MCF 10A (cell line): ENCODE measurements around the gene RAPH1. TPM values are rescaled to one million over a fixed set of nuclear protein-coding genes. Genes with fewer than 3 reads are reported as not detected.

Experiments used
- BruUV-seq: library from RNA; stranded (reverse); fragments of 400-500 nt; replicated peaks from 2 replicates; lab custom pipeline; 2021; lab: Mats Ljungman, UMichigan
- CTCF ChIA-PET: fragments of 300-600 bp; sonication (Branson Sonifier 250); formaldehyde crosslinking; extraction: SDS; loops from one replicate; lab custom pipeline; 2021; ENCODE audit warnings: antibody characterized with exemption, inconsistent platforms; lab: Yijun Ruan, JAX
- POLR2A ChIA-PET: fragments of 300-600, 350-650 bp; sonication (Branson Sonifier 250); formaldehyde crosslinking; extraction: SDS; loops from one replicate; lab custom pipeline; 2020; ENCODE audit warnings: antibody characterized with exemption, inconsistent platforms; lab: Yijun Ruan, JAX
- DNase-seq: peaks from one replicate; pipeline ENCODE4 v3.0.0-alpha.2; 2018; ENCODE audit not compliant: unreplicated experiment
- H3K27ac Mint-ChIP-seq: one replicate; pipeline ENCODE4 v1.8.0; 2022; ENCODE audit warnings: mild to moderate bottlenecking, low read depth, mixed read lengths; ENCODE audit not compliant: unreplicated experiment
- H3K27me3 Mint-ChIP-seq: one replicate; pipeline ENCODE4 v1.8.0; 2022; ENCODE audit warnings: mixed read lengths; ENCODE audit not compliant: insufficient read depth, unreplicated experiment
- H3K36me3 Mint-ChIP-seq: one replicate; pipeline ENCODE4 v1.8.0; 2022; ENCODE audit warnings: mild to moderate bottlenecking, moderate library complexity, mixed read lengths; ENCODE audit not compliant: insufficient read depth, unreplicated experiment
- H3K4me1 Mint-ChIP-seq: one replicate; pipeline ENCODE4 v1.8.0; 2022; ENCODE audit warnings: mixed read lengths; ENCODE audit not compliant: insufficient read depth, unreplicated experiment
- H3K4me3 Mint-ChIP-seq: one replicate; pipeline ENCODE4 v1.8.0; 2022; ENCODE audit warnings: mild to moderate bottlenecking, moderate library complexity, mixed read lengths; ENCODE audit not compliant: unreplicated experiment
- H3K9me3 Mint-ChIP-seq: one replicate; pipeline ENCODE4 v1.8.0; 2022; ENCODE audit warnings: mixed read lengths; ENCODE audit not compliant: unreplicated experiment
- CTCF ChIP-seq: fragments of 200-600 bp; IDR thresholded peaks from one replicate; pipeline ENCODE4 v1.8.0; 2022; ENCODE audit warnings: antibody characterized with exemption, mild to moderate bottlenecking; ENCODE audit not compliant: unreplicated experiment
- intact Hi-C: fragments of 100-400 bp; cut with micrococcal nuclease; formaldehyde crosslinking; loops from 2 replicates; pipeline ENCODE4 v1.14.1; 2022
- total RNA-seq: library from RNA; stranded (reverse); gene quantifications from 2 replicates; pipeline ENCODE4 v1.2.3, GENCODE V29; 2022

RAPH1 gene
- total RNA-seq, 1 experiment from 2014 or later, result 79.8 TPM

- DNase-seq, result no peak
- TF ChIP-seq CTCF, result no peak
- ChIA-PET POLR2A (interaction anchor here (0.7 kb wide), 1 partner anchor 9 kb away, joined by 3 read pairs; no protein-coding TSS in a partner anchor), CTCF (interaction anchor here (1.5 kb wide), 1 partner anchor 16 kb away, joined by 4 read pairs; the partner anchor contains the start of gene ABI2)
- peaks cover 16% of the 10 kb centered on the region for H3K4me1 Mint-ChIP-seq
- no TSS peak for BruUV-seq
- no peak overlapping the region for H3K4me3 Mint-ChIP-seq
- H3K27ac Mint-ChIP-seq, result no peak overlapping the region
- no peaks in the 10 kb centered on the region for H3K27me3 Mint-ChIP-seq
- no peaks in the 10 kb centered on the region for H3K9me3 Mint-ChIP-seq
- intact Hi-C loops, result no loop called here
- H3K36me3 Mint-ChIP-seq, result peaks cover 11% of the 10 kb centered on the region
Measured at GRCh38 chr2:203344667-203345066, 190.4 kb downstream of the RAPH1 start.

Other genes starting within 250 kb of the RAPH1 start
- 57.3 and 65.6 TPM in 2 replicates for gene ABI2, start 206.9 kb downstream of the RAPH1 start, total RNA-seq
- gene CD28, start 171.3 kb upstream of the RAPH1 start, total RNA-seq, result not detected in 2 replicates